ENCODE results near the gene SLC6A16. TPM values are rescaled to one million over a fixed set of nuclear protein-coding genes. Genes with fewer than 3 reads are reported as not detected.
A peak's percentile ranks its signal among the peaks of the same experiment; 100 is the strongest.
"Not testable (repeated sequence)": the region's sequence is repeated elsewhere in the genome, so short reads cannot be mapped to it uniquely, and the experiment has no call there.

SLC6A16 gene
- total RNA-seq (2014; rRNA removed; shearing (Covaris generic)) (0.31 and 1.6 TPM in 2 replicates), polyA plus RNA-seq (2016; fragmentation: Nextera tagmentation; extraction: Ambion mirVana) (1.4 and 1.8 TPM in 2 replicates)
- long read RNA-seq = 0 reads

DNA sequence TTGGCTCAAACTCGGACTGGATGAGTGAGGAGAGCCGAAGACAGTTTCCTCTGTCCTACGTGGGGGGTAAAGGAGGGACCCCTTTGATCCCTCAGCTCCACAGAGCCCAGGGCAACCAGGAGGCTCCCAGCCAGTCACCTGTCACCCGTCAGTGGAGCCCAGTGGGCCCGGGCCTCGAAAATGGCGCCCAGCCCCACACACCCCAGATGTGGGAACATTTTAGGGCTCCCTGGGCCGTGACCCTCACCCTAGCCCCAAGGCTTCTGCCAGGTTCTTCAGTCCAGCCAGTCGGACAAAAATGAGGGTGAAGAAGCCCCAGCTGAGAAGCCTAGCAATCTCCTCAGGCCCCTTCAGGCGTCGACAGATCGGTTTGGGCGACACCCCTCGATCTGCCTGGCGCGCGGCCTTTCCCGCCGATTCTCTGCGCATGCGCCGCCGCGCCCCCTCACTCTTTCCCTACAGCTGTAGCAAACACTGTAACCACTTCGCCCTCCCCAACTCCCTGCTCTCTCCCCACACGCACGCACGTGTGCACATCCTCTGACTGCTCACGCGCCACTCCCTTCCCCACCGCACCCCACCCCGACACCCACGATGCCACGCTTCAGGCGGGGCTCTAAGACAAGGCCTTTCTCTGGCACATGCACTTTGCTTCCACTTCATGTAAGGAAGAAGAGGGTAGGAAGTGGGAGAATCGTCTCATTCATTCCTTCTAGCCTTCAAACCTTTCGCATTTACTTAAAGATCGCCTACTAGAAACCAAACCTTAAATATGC, at the start of gene SLC6A16:
Gene SLC6A16, minus strand, starts transcription at position 391 of the 776 bp plus-strand sequence. CDS start 13,844 bp downstream, outside the sequence.
- Histone ChIP-seq H3K4me3 (no peak within 1 kb of the TSS), H3K27ac (ENCODE audit: low read depth) (no peak within 1 kb of the TSS), H4K20me1 (replicated peaks; ENCODE audit: insufficient read depth) (no peaks in the 10 kb centered on the region), H3F3A (replicated peaks; ENCODE audit: low read depth) (0 out of 2 replicates have a peak, but pooled peaks cover 3% of the 10 kb centered on the region), H3K27me3 (ENCODE audit: insufficient read depth) (no peaks in the 10 kb centered on the region), H3K4me1 (ENCODE audit: insufficient read depth) (no peaks in the 10 kb centered on the region), H3K9me2 (ENCODE audit: insufficient read depth) (no peaks in the 10 kb centered on the region), H3K79me2 (replicated peaks; ENCODE audit: insufficient read depth) (no peaks in the 10 kb centered on the region), H3K36me3 (ENCODE audit: insufficient read depth) (no peaks in the 10 kb centered on the region), H2AFZ (no peak within 1 kb of the TSS), H3K4me2 (no peak within 1 kb of the TSS)
- Mint-ChIP-seq H3K4me1 (peaks cover 3% of the 10 kb centered on the region; the same call in 1 of the 3 replicates), H3K4me3 (no peak within 1 kb of the TSS), H3K27me3 (ENCODE audit: insufficient read depth, low read depth, poor library complexity) (peaks cover 2% of the 10 kb centered on the region), H3K9me3 (peaks cover 18% of the 10 kb centered on the region), H3K36me3 (ENCODE audit: low read depth) (peaks cover 6% of the 10 kb centered on the region; the same call in 2 of the 3 replicates), H3K27ac (no peak within 1 kb of the TSS)
- TF ChIP-seq ZNF114 (CRISPR knock-in tag; IDR thresholded peaks at IDR 0.05) (no peak), JUNB (IDR thresholded peaks at IDR 0.05; ENCODE audit: unreplicated experiment) (no peak), STAT1 (IDR thresholded peaks at IDR 0.05; ENCODE audit: unreplicated experiment) (no peak), EZH2phosphoT487 (IDR thresholded peaks at IDR 0.05; ENCODE audit: unreplicated experiment) (no peak), CREB1 (CRISPR knock-in tag; IDR thresholded peaks at IDR 0.05; ENCODE audit: low read depth) (no peak), ZNF462 (CRISPR knock-in tag; IDR thresholded peaks at IDR 0.05) (no peak), NANOG (IDR thresholded peaks at IDR 0.05; ENCODE audit: borderline replicate concordance) (no peak), POLR2AphosphoS5 (IDR thresholded peaks at IDR 0.05; ENCODE audit: low read depth) (no peak)
- no peak for ATAC-seq
- no peak for DNase-seq (ENCODE audit: low spot score)

DNA sequence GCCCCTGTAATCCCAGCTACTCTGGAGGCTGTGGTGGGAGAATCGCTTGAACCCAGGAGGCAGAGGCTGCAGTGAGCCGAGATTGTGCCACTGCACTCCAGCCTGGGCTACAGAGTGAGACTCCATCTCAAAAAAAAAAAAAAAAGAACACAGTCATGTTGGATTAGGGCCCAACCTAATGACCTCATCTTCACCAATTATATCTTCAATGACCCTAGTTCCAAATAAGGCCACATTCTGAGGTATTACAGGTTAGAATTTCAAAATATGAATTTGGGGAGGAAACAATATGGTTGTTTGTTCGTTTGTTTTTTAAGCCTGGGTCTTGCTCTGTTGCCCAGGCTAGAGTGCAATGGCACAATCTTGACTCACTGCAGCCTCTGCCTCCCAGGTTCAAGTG, 48.2 kb upstream of the SLC6A16 start:
- ATAC-seq; H3K9me2 ChIP-seq (ENCODE audit: insufficient read depth): not testable (repeated sequence)
- peaks cover 26% of the 10 kb centered on the region for H3K9me3 Mint-ChIP-seq

More for the DNA sequence above, 48.2 kb upstream of the SLC6A16 start:
- H4K20me1 ChIP-seq (replicated peaks; ENCODE audit: insufficient read depth); H3K79me2 ChIP-seq (replicated peaks; ENCODE audit: insufficient read depth); H3K27me3 Mint-ChIP-seq (ENCODE audit: insufficient read depth, low read depth, poor library complexity); H3K27ac ChIP-seq (ENCODE audit: low read depth); H3K4me3 Mint-ChIP-seq; H3K4me1 Mint-ChIP-seq; H3F3A ChIP-seq (replicated peaks; ENCODE audit: low read depth); H3K27ac Mint-ChIP-seq; H3K27me3 ChIP-seq (ENCODE audit: insufficient read depth); H3K4me1 ChIP-seq (ENCODE audit: insufficient read depth); DNase-seq (ENCODE audit: low spot score); H3K4me3 ChIP-seq; H3K36me3 ChIP-seq (ENCODE audit: insufficient read depth); H3K4me2 ChIP-seq: not testable (repeated sequence)
- peak overlapping the region; percentile 90; the same call in 1 of the 2 replicates for H2AFZ ChIP-seq
- peaks cover 21% of the 10 kb centered on the region; the same call in 2 of the 3 replicates for H3K36me3 Mint-ChIP-seq (ENCODE audit: low read depth)
